Psoas muscle (tissue), 8 donors: Measurements from ENCODE around the gene PARP3. TPM values are rescaled to one million over a fixed set of nuclear protein-coding genes. Genes with fewer than 3 reads are reported as not detected.
"Not testable (repeated sequence)": the region's sequence is repeated elsewhere in the genome, so short reads cannot be mapped to it uniquely, and the experiment has no call there.

Experiments
- ATAC-seq, 4 donors: fragments of 200-7000 bp; cut with Tn5 transposase; one replicate each; pipeline ENCODE4 v1.9.1; 2020; ENCODE audit warnings: moderate library complexity in 3 of 4, mild to moderate bottlenecking in 2 of 4
- DNase-seq, 2 donors: peaks; one replicate each; pipeline ENCODE4 v3.0.0-alpha.2; 2020
- H3K27ac ChIP-seq: fragments of 200-600 bp; one replicate; pipeline ENCODE4 v1.8.0; 2022
- H3K27me3 ChIP-seq, 3 donors: fragments of 200-600 bp in 1 of 3; one replicate each; pipeline versions ENCODE4 v1.6.1 to v1.8.0; 2013 to 2022; ENCODE audit warnings: low read length in 2 of 3, mild to moderate bottlenecking in 2 of 3, moderate library complexity in 1 of 3; ENCODE audit not compliant: insufficient read depth in 3 of 3
- H3K36me3 ChIP-seq, 2 donors: fragments of 200-600 bp in 1 of 2; one replicate each; pipeline versions ENCODE4 v1.6.1 to v1.8.0; 2013 to 2022; ENCODE audit warnings: low read depth in 1 of 2, mild to moderate bottlenecking in 1 of 2, moderate library complexity in 1 of 2; ENCODE audit not compliant: insufficient read depth in 1 of 2
- H3K4me1 ChIP-seq: fragments of 200-600 bp; one replicate; pipeline ENCODE4 v1.8.0; 2022
- H3K4me3 ChIP-seq: fragments of 200-600 bp; one replicate; pipeline ENCODE4 v1.8.0; 2022; ENCODE audit warnings: mild to moderate bottlenecking
- H3K9me3 ChIP-seq: fragments of 200-600 bp; one replicate; pipeline ENCODE4 v1.8.0; 2022
- WGBS, 3 donors: extraction: QIAGEN DNeasy Blood & Tissue Kit; methylation state at CpG; one replicate each; pipeline versions ENCODE4 v1.1.6 to v1.1.7; 2013; 5-methylcytosine and 5-hydroxymethylcytosine counted together
- intact Hi-C, 2 donors: fragments of 100-400 bp; cut with DNase I; formaldehyde crosslinking; loops; one replicate each; pipeline versions ENCODE4 v1.11.0 to v1.14.2; 2022
- polyA plus RNA-seq, 3 donors: library from polyadenylated mRNA; stranded (reverse); fragments of 200-250 nt; gene quantifications; one replicate each; pipeline ENCODE4 v1.2.3, GENCODE V29; 2013
- total RNA-seq, 4 donors: library from RNA; stranded (reverse); fragmentation: NEBNext Ultra II Directional in 2 of 4; extraction: Animal tissue kit (Norgen Biotek cat#: 25700) in 2 of 4; gene quantifications; one replicate each; pipeline versions ENCODE4 v1.2.1 to v1.2.4, GENCODE V29; 2021 to 2023
- TF ChIP-seq, protein P1 (sequence below): fragments of 200-600 bp; IDR thresholded peaks from one replicate; pipeline ENCODE4 v1.8.0; 2022; ENCODE audit warnings: antibody characterized with exemption
- donor health status: healthy with polysubstance abuse.
- donor health status: DM: no; HTN: no; CAD: no; lungs with moderate emphysema.
- donor health status: Bipolar disorder and iron deficiency.
- donor health status: healthy.
- donor health status: DM: yes; HTN: yes; CAD: no.
- donor health status: DM: no; HTN: no; CAD: no.
- donor health status: DM: no; HTN: no; CAD: no.
- donor health status: DM: yes; HTN: yes; CAD: no.

PARP3 gene
- total and polyA plus RNA-seq, 7 donors, result 5.2 to 15.8 (median 11.3) TPM

DNA sequence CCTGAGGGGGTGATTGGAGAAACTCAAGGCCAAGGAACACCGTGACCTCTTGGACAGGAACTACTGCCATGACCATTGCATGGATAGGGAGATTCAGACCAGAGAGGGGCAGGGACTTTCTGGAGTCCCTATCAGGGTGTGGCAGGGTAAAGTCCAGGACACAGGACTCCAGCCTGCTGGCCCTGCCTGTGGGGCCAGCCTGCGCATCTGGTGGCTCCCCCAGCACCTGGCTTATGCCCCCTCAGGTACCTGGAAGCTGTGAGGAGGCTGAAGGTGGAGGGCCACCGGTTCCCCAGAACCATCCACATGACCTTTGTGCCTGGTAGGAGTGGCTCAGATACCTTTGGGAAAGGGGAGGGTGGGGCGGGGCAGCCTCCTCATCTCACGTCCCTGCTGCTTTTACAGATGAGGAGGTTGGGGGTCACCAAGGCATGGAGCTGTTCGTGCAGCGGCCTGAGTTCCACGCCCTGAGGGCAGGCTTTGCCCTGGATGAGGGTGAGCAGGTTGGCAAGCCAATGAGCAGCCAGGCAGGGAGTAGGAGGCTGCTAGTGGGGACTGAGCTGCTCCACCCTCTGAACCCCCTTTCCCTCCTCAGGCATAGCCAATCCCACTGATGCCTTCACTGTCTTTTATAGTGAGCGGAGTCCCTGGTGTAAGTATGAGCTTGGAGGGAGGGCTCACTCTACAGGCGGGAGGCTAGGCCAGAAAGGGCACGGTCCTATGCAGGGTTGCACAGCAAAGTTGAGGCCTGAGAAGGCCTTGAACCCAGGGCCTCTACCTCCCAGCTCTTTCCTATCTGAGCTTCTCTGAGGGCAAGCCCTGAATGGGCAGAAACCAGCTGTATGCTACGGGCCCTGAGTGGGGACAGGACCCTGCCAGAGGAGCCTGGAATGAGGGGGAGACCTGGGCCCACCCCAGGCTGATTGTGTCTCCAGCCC lies 44.1 kb downstream of the PARP3 start:
- DNase-seq, result no peak
- intact Hi-C loops, result no loop called here
- Histone ChIP-seq H3K9me3 (no peaks in the 10 kb centered on the region), H3K4me3 (no peak overlapping the region), H3K4me1 (peaks cover 20% of the 10 kb centered on the region), H3K36me3 (peaks cover 0 to 11% of the 10 kb centered on the region in 2 donors), H3K27me3 (no peaks in the 10 kb centered on the region), H3K27ac (no peak overlapping the region)
- 83 to 87% (median 85%) methylated on average over 12 of the region's 12 CpGs for WGBS, 3 donors
- ATAC-seq, result no peak
- TF ChIP-seq, protein P1, sequence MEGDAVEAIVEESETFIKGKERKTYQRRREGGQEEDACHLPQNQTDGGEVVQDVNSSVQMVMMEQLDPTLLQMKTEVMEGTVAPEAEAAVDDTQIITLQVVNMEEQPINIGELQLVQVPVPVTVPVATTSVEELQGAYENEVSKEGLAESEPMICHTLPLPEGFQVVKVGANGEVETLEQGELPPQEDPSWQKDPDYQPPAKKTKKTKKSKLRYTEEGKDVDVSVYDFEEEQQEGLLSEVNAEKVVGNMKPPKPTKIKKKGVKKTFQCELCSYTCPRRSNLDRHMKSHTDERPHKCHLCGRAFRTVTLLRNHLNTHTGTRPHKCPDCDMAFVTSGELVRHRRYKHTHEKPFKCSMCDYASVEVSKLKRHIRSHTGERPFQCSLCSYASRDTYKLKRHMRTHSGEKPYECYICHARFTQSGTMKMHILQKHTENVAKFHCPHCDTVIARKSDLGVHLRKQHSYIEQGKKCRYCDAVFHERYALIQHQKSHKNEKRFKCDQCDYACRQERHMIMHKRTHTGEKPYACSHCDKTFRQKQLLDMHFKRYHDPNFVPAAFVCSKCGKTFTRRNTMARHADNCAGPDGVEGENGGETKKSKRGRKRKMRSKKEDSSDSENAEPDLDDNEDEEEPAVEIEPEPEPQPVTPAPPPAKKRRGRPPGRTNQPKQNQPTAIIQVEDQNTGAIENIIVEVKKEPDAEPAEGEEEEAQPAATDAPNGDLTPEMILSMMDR, result no peak

DNA sequence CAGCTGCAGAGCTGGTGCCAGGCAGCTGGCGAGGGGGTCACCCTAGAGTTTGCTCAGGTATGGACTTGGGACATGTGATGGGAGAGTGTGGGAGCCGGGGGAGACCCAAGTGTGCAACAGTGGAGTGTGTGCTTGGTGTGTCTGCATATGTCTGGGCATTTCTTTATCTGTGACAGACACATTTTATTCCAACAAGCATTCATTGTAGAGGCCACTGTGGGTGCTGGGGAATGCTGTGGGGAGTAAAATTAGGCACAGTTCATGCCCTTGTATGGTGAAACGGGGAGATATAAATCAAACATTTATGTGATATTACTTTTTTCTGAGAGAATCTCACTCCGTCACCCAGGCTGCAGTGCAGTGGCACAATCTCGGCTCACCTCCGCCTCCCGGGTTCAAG lies 45.4 kb downstream of the PARP3 start:
- DNase-seq, result no peak
- H3K27me3 ChIP-seq, result no peaks in the 10 kb centered on the region
- 84 to 88% (median 85%) methylated on average over 7 of the region's 7 CpGs for WGBS, 3 donors

DNA sequence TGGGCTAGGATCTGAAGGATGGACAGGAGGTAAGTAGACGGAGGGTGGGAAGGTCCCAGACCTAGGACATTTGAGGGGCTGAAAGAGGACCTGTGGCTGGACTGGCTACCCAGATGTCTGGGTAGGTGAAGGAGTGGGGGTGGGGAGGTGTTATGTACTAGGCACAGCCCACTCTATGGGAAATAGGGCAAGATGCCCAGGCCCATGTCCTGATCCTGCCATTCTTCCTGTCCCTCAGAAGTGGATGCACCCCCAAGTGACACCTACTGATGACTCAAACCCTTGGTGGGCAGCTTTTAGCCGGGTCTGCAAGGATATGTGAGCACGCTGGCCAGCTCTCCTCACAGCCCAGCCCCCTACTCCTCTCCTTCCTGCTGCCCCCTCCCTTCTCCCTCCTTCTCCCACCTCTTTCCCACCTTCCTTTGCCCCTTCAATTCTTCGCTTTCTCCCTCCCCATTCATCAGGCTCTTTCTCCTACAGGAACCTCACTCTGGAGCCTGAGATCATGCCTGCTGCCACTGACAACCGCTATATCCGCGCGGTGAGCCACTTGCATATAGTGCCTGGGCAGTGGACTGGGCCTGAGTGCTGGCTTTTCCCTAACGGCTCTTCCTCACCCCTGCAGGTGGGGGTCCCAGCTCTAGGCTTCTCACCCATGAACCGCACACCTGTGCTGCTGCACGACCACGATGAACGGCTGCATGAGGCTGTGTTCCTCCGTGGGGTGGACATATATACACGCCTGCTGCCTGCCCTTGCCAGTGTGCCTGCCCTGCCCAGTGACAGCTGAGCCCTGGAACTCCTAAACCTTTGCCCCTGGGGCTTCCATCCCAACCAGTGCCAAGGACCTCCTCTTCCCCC lies 46.4 kb downstream of the PARP3 start:
- H3K4me1 ChIP-seq, result peaks cover 22% of the 10 kb centered on the region
- TF ChIP-seq, protein P1, result no peak
- no peaks in the 10 kb centered on the region for H3K27me3 ChIP-seq
- intact Hi-C loops, result no loop called here
- ATAC-seq (no peak), DNase-seq (no peak)
- H3K9me3 ChIP-seq, result no peaks in the 10 kb centered on the region
- H3K4me3 ChIP-seq, result no peak overlapping the region
- WGBS, 3 donors, result 66 to 73% (median 67%) methylated on average over 15 of the region's 15 CpGs
- no peak overlapping the region for H3K27ac ChIP-seq
- peaks cover 0 to 32% of the 10 kb centered on the region in 2 donors for H3K36me3 ChIP-seq

More for the DNA sequence above, 45.4 kb downstream of the PARP3 start:
- no peak for ATAC-seq
- Histone ChIP-seq H3K27ac (no peak overlapping the region), H3K4me3 (no peak overlapping the region), H3K36me3 (peaks cover 0 to 24% of the 10 kb centered on the region in 2 donors), H3K4me1 (peaks cover 14% of the 10 kb centered on the region), H3K9me3 (no peaks in the 10 kb centered on the region)
- TF ChIP-seq, protein P1, result no peak
- intact Hi-C loops, result no loop called here

DNA sequence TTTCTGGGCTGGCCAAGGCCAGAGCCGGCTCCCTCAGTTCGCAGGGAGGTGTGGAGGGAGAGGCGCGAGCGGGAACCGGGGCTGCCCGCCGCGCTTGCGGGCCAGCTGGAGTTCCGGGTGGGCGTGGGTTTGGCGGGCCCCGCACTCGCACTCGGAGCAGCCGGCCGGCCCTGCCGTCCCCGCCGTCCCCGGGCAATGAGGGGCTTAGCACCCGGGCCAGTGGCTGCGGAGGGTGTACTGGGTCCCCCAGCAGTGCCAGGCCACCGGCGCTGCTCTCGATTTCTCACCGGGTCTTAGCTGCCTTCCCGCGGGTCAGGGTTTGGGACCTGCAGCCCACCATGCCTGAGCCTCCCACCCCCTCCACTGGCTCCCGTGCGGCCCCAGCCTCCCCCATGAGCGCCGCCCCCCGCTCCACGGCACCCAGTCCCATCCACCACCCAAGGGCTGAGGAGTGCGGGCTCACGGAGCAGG lies 48.4 kb downstream of the PARP3 start:
- H3K9me3 ChIP-seq, H3K27ac ChIP-seq, H3K4me3 ChIP-seq, ATAC-seq, H3K27me3 ChIP-seq, intact Hi-C loops: not testable (repeated sequence)
- peak; percentile 19 to 50 for DNase-seq
- H3K36me3 ChIP-seq, result peaks cover 10 to 49% of the 10 kb centered on the region in 2 donors
- WGBS, 3 donors, result 74 to 79% (median 78%) methylated on average over 26 to 38 of the region's 38 CpGs
- H3K4me1 ChIP-seq, result peaks cover 28% of the 10 kb centered on the region
